OCI-LY1 (cell line): ENCODE results near the gene NSD2.

Experiments
- H2AFZ ChIP-seq: fragments of 200-600 bp; sonication (generic), shearing (Covaris generic); 2 replicates; pipeline ENCODE4 v1.6.0; 2014; ENCODE audit warnings: antibody characterized with exemption, mild to moderate bottlenecking, low read length
- H3F3A ChIP-seq: fragments of 200-600 bp; sonication (generic), shearing (Covaris generic); 2 replicates; pipeline ENCODE4 v1.6.0; 2014; ENCODE audit warnings: mild to moderate bottlenecking, antibody characterized with exemption, low read length, moderate library complexity; ENCODE audit not compliant: insufficient read depth
- H3K27ac ChIP-seq: fragments of 200-600 bp; sonication (generic); 2 replicates; pipeline ENCODE4 v1.5.1; 2014; ENCODE audit warnings: low read length, mixed run types, mild to moderate bottlenecking, low read depth; ENCODE audit not compliant: poor library complexity, severe bottlenecking
- H3K27me3 ChIP-seq: fragments of 200-600 bp; sonication (generic); 2 replicates; pipeline ENCODE4 v1.6.0; 2014; ENCODE audit warnings: antibody characterized with exemption, mild to moderate bottlenecking, low read length, moderate library complexity; ENCODE audit not compliant: insufficient read depth
- H3K36me3 ChIP-seq: fragments of 200-600 bp; sonication (generic); 2 replicates; pipeline ENCODE4 v1.6.1; 2014; ENCODE audit warnings: mild to moderate bottlenecking, antibody characterized with exemption, low read length, moderate library complexity, mixed read lengths; ENCODE audit not compliant: insufficient read depth
- H3K4me1 ChIP-seq: fragments of 200-600 bp; sonication (generic); 2 replicates; pipeline ENCODE4 v1.5.1; 2014; ENCODE audit warnings: mild to moderate bottlenecking, low read length, moderate library complexity; ENCODE audit not compliant: insufficient read depth, severe bottlenecking
- H3K4me2 ChIP-seq: fragments of 200-600 bp; sonication (generic), shearing (Covaris generic); 2 replicates; pipeline ENCODE4 v1.6.1; 2014; ENCODE audit warnings: low read length
- H3K4me3 ChIP-seq: fragments of 200-600 bp; sonication (generic); 2 replicates; pipeline ENCODE4 v1.5.1; 2014; ENCODE audit warnings: low read length, low read depth, mild to moderate bottlenecking, mixed read lengths; ENCODE audit not compliant: poor library complexity, severe bottlenecking
- H3K79me2 ChIP-seq: fragments of 200-600 bp; shearing (Covaris generic); 2 replicates; pipeline ENCODE4 v1.6.1; 2016; ENCODE audit warnings: mixed run types, low read length, mixed read lengths; ENCODE audit not compliant: insufficient read depth
- H3K9ac ChIP-seq: fragments of 200-600 bp; sonication (generic), shearing (Covaris generic); 2 replicates; pipeline ENCODE4 v1.6.1; 2014; ENCODE audit warnings: mild to moderate bottlenecking, low read length, mixed read lengths
- H3K9me2 ChIP-seq: fragments of 200-600 bp; sonication (generic), shearing (Covaris generic); 2 replicates; pipeline ENCODE4 v1.6.1; 2014; ENCODE audit warnings: low read depth, mild to moderate bottlenecking, low read length, mixed read lengths
- H3K9me3 ChIP-seq: fragments of 200-600 bp; shearing (Covaris generic); 2 replicates; pipeline ENCODE4 v1.6.1; 2014; ENCODE audit warnings: low read length, mixed read lengths
- H4K20me1 ChIP-seq: fragments of 200-600 bp; sonication (generic), shearing (Covaris generic); 2 replicates; pipeline ENCODE4 v1.6.0; 2016; ENCODE audit warnings: mild to moderate bottlenecking, low read length; ENCODE audit not compliant: insufficient read depth
- EZH2 ChIP-seq: fragments of 200-600 bp; sonication (generic), shearing (Covaris generic); IDR thresholded peaks from 2 replicates; pipeline ENCODE4 v1.8.0; 2017; ENCODE audit warnings: borderline replicate concordance, mixed run types, mild to moderate bottlenecking, antibody characterized with exemption, low read length, moderate library complexity, mixed read lengths
- TF ChIP-seq, protein P1 (sequence below): fragments of 200-600 bp; sonication (generic), shearing (Covaris generic); IDR thresholded peaks from 2 replicates; pipeline ENCODE4 v1.5.1; 2017; ENCODE audit warnings: mild to moderate bottlenecking, antibody characterized with exemption, low read length, moderate library complexity, mixed read lengths

The NSD2 gene

GRCh38 chr4:1968686-1969295, 97.6 kb downstream of the NSD2 start:
- no peak overlapping the region for H3K27ac ChIP-seq
- H3K4me1 ChIP-seq, result no peaks in the 10 kb centered on the region
- H3K27me3 ChIP-seq, result no peaks in the 10 kb centered on the region
- H3K4me2 ChIP-seq, result no peak overlapping the region
- no peak overlapping the region for H3K4me3 ChIP-seq
- no peaks in the 10 kb centered on the region for H4K20me1 ChIP-seq
- no peaks in the 10 kb centered on the region for H3F3A ChIP-seq
- no peak overlapping the region for H3K9ac ChIP-seq
- no peak overlapping the region for H2AFZ ChIP-seq
- TF ChIP-seq, protein P1, sequence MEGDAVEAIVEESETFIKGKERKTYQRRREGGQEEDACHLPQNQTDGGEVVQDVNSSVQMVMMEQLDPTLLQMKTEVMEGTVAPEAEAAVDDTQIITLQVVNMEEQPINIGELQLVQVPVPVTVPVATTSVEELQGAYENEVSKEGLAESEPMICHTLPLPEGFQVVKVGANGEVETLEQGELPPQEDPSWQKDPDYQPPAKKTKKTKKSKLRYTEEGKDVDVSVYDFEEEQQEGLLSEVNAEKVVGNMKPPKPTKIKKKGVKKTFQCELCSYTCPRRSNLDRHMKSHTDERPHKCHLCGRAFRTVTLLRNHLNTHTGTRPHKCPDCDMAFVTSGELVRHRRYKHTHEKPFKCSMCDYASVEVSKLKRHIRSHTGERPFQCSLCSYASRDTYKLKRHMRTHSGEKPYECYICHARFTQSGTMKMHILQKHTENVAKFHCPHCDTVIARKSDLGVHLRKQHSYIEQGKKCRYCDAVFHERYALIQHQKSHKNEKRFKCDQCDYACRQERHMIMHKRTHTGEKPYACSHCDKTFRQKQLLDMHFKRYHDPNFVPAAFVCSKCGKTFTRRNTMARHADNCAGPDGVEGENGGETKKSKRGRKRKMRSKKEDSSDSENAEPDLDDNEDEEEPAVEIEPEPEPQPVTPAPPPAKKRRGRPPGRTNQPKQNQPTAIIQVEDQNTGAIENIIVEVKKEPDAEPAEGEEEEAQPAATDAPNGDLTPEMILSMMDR, result no peak
- TF ChIP-seq EZH2, result no peak
- no peaks in the 10 kb centered on the region for H3K9me2 ChIP-seq
- H3K79me2 ChIP-seq, result no peaks in the 10 kb centered on the region
- no peaks in the 10 kb centered on the region for H3K9me3 ChIP-seq
- H3K36me3 ChIP-seq, result peaks cover 62% of the 10 kb centered on the region

- no peak overlapping the region for H3K27ac ChIP-seq
- no peak overlapping the region for H3K4me3 ChIP-seq
- no peak overlapping the region for H3K4me2 ChIP-seq
- H3K9me3 ChIP-seq, result no peaks in the 10 kb centered on the region
- H2AFZ ChIP-seq, result no peak overlapping the region
- peaks cover 62% of the 10 kb centered on the region for H3K36me3 ChIP-seq
- H3F3A ChIP-seq, result no peaks in the 10 kb centered on the region
- H3K27me3 ChIP-seq, result no peaks in the 10 kb centered on the region
- TF ChIP-seq, protein P1, result no peak
- TF ChIP-seq EZH2, result no peak
- H4K20me1 ChIP-seq, result no peaks in the 10 kb centered on the region
- H3K4me1 ChIP-seq, result no peaks in the 10 kb centered on the region
- no peaks in the 10 kb centered on the region for H3K9me2 ChIP-seq
- no peaks in the 10 kb centered on the region for H3K79me2 ChIP-seq
- H3K9ac ChIP-seq, result no peak overlapping the region
Observed at GRCh38 chr4:1969928-1970723, 98.9 kb downstream of the NSD2 start.

DNA sequence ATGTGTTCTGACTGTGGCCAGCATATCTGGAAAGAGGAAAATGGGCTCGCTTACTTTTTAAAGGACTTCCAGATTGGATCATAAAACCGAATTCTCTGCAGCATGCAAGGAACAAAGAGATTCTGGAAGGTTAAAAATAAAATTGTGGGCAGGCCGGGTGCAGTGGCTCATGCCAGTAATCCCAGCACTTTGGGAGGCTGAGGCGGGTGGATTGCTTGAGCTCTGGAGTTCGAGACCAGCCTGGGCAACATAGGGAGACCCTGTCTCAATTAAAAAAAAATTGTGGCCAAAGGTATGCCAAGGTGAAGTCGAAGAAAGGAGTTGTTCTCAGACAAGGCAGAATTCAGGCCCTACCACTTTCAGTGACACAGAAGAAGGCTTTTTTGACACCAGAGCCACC, 99.7 kb downstream of the NSD2 start:
- H3K9me2 ChIP-seq, result no peaks in the 10 kb centered on the region
- H3K4me3 ChIP-seq, result no peak overlapping the region
- no peak overlapping the region for H3K27ac ChIP-seq
- no peaks in the 10 kb centered on the region for H3K79me2 ChIP-seq
- H3K4me2 ChIP-seq, result no peak overlapping the region
- H4K20me1 ChIP-seq, result no peaks in the 10 kb centered on the region
- H3K9ac ChIP-seq, result no peak overlapping the region
- no peaks in the 10 kb centered on the region for H3F3A ChIP-seq
- peaks cover 62% of the 10 kb centered on the region for H3K36me3 ChIP-seq
- TF ChIP-seq, protein P1, result no peak
- no peak for TF ChIP-seq EZH2
- no peaks in the 10 kb centered on the region for H3K4me1 ChIP-seq
- no peak overlapping the region for H2AFZ ChIP-seq
- H3K9me3 ChIP-seq, result no peaks in the 10 kb centered on the region
- no peaks in the 10 kb centered on the region for H3K27me3 ChIP-seq
